SH-SY5Y (cell line): ENCODE measurements around the gene ALG9.

Experiments
- GATA2 ChIP-seq: IDR thresholded peaks from 2 replicates; pipeline ENCODE4 v1.6.1; 2011; ENCODE audit warnings: mild to moderate bottlenecking, low read depth, low read length
- GATA3 ChIP-seq: IDR thresholded peaks from 2 replicates; pipeline ENCODE4 v1.6.1; 2011; ENCODE audit warnings: low read depth, mild to moderate bottlenecking, low read length, moderate library complexity

The ALG9 gene

GRCh38 chr11:111807076-111807475 lies 64.3 kb downstream of the ALG9 start:
- TF ChIP-seq GATA2: no peak
- TF ChIP-seq GATA3: no peak

GRCh38 chr11:111801135-111801534 lies 70.2 kb downstream of the ALG9 start:
- no peak for TF ChIP-seq GATA2
- TF ChIP-seq GATA3: no peak

- TF ChIP-seq GATA2 (no peak), GATA3 (no peak)
Measured at GRCh38 chr11:111798279-111798678, 73.1 kb downstream of the ALG9 start.

- TF ChIP-seq GATA3 (no peak), GATA2 (no peak)
Measured at GRCh38 chr11:111797145-111797581, 74.2 kb downstream of the ALG9 start.

GRCh38 chr11:111796696-111797095 lies 74.7 kb downstream of the ALG9 start:
- TF ChIP-seq GATA3 (no peak), GATA2 (no peak)

GRCh38 chr11:111795334-111795985 lies 75.9 kb downstream of the ALG9 start:
- TF ChIP-seq GATA2 (no peak), GATA3 (no peak)

GRCh38 chr11:111793863-111794262 lies 77.5 kb downstream of the ALG9 start:
- TF ChIP-seq GATA3: peak; percentile 88
- peak; percentile 97 for TF ChIP-seq GATA2

GRCh38 chr11:111792955-111793500 lies 78.4 kb downstream of the ALG9 start:
- TF ChIP-seq GATA2: no peak

- TF ChIP-seq GATA2: no peak
- no peak for TF ChIP-seq GATA3
Measured at GRCh38 chr11:111792314-111792713, 79.1 kb downstream of the ALG9 start.

GRCh38 chr11:111788464-111788863 lies 82.9 kb downstream of the ALG9 start:
- TF ChIP-seq GATA3 (no peak), GATA2 (no peak)

GRCh38 chr11:111788051-111788450 lies 83.3 kb downstream of the ALG9 start:
- TF ChIP-seq GATA3: no peak
- no peak for TF ChIP-seq GATA2

- no peak for TF ChIP-seq GATA3
- TF ChIP-seq GATA2: no peak
Measured at GRCh38 chr11:111785886-111786412, 85.4 kb downstream of the ALG9 start.

- TF ChIP-seq GATA2: no peak
- no peak for TF ChIP-seq GATA3
Measured at GRCh38 chr11:111785076-111785475, 86.3 kb downstream of the ALG9 start.

GRCh38 chr11:111782109-111782741 lies 89.2 kb downstream of the ALG9 start:
- no peak for TF ChIP-seq GATA3
- TF ChIP-seq GATA2: no peak

GRCh38 chr11:111779118-111779517 lies 92.3 kb downstream of the ALG9 start:
- TF ChIP-seq GATA3: no peak
- TF ChIP-seq GATA2: no peak
